Keratinocyte (primary cell): Measurements from ENCODE around the gene NINJ1. TPM values are rescaled to one million over a fixed set of nuclear protein-coding genes. Genes with fewer than 3 reads are reported as not detected.

ENCODE experiments used
- DNase-seq: peaks from one replicate; pipeline ENCODE4 v3.0.0-alpha.2; 2011; ENCODE audit warnings: low read depth, missing footprints, low spot score
- FAIRE-seq: peaks from 2 replicates; lab custom pipeline; 2011; peaks lifted over from hg19 to GRCh38; lab: Jason Lieb, UNC
- H2AFZ ChIP-seq: 2 replicates; pipeline ENCODE4 v1.6.0; 2012; ENCODE audit warnings: low read length, control low read depth, inconsistent platforms; ENCODE audit not compliant: control insufficient read depth
- H3K27ac ChIP-seq: 2 replicates; pipeline ENCODE4 v1.5.1; 2011; ENCODE audit warnings: low read length; ENCODE audit not compliant: control insufficient read depth, insufficient read depth
- H3K27me3 ChIP-seq: 3 replicates; pipeline ENCODE4 v1.6.0; 2011; ENCODE audit warnings: low read length; ENCODE audit not compliant: control insufficient read depth, insufficient read depth; ENCODE audit errors: extremely low read depth
- H3K36me3 ChIP-seq, 2 experiments: 2 replicates in 1 of 2; 3 replicates in 1 of 2; pipeline ENCODE4 v1.5.1; 2011; ENCODE audit warnings: low read length in 2 of 2, mild to moderate bottlenecking in 1 of 2; ENCODE audit not compliant: control insufficient read depth in 2 of 2, insufficient read depth in 2 of 2; ENCODE audit errors: extremely low read depth in 1 of 2
- H3K4me1 ChIP-seq: 3 replicates; pipeline ENCODE4 v1.5.1; 2011; ENCODE audit warnings: low read length; ENCODE audit not compliant: control insufficient read depth, insufficient read depth; ENCODE audit errors: extremely low read depth
- H3K4me2 ChIP-seq: 3 replicates; pipeline ENCODE4 v1.6.0; 2011; ENCODE audit warnings: low read depth, low read length; ENCODE audit not compliant: control insufficient read depth, insufficient read depth; ENCODE audit errors: extremely low read depth
- H3K4me3 ChIP-seq, 3 experiments: fragments of 200-600 bp in 1 of 3; sonication (generic) in 1 of 3; 2 replicates in 2 of 3; 3 replicates in 1 of 3; pipeline ENCODE4 v1.5.1; 2011 to 2016; ENCODE audit warnings: low read length in 3 of 3, mild to moderate bottlenecking in 3 of 3, control low read depth in 2 of 3, inconsistent platforms in 1 of 3, low read depth in 1 of 3, mixed read lengths in 1 of 3, mixed run types in 1 of 3, moderate library complexity in 1 of 3; ENCODE audit not compliant: control insufficient read depth in 2 of 3, insufficient read depth in 2 of 3; ENCODE audit errors: extremely low read depth in 1 of 3
- H3K79me2 ChIP-seq: 2 replicates; pipeline ENCODE4 v1.6.0; 2012; ENCODE audit warnings: low read length; ENCODE audit not compliant: control insufficient read depth, insufficient read depth
- H3K9ac ChIP-seq: 3 replicates; pipeline ENCODE4 v1.6.0; 2011; ENCODE audit warnings: low read length; ENCODE audit not compliant: control insufficient read depth, insufficient read depth; ENCODE audit errors: extremely low read depth
- H3K9me1 ChIP-seq: 3 replicates; pipeline ENCODE4 v1.6.0; 2011; ENCODE audit warnings: low read length; ENCODE audit not compliant: control insufficient read depth, insufficient read depth; ENCODE audit errors: extremely low read depth
- H3K9me3 ChIP-seq: 2 replicates; pipeline ENCODE4 v1.5.1; 2012; ENCODE audit warnings: low read depth, low read length; ENCODE audit not compliant: control insufficient read depth
- H4K20me1 ChIP-seq: 3 replicates; pipeline ENCODE4 v1.6.0; 2011; ENCODE audit warnings: low read length; ENCODE audit not compliant: control insufficient read depth, insufficient read depth; ENCODE audit errors: extremely low read depth
- EZH2 ChIP-seq: IDR thresholded peaks from one replicate; pipeline ENCODE4 v1.6.1; 2012; ENCODE audit warnings: inconsistent platforms, mild to moderate bottlenecking, low read length, moderate library complexity
- dilution Hi-C: fragments of 300-500 bp; cut with MboI; formaldehyde crosslinking; loops from one replicate; pipeline ENCODE4 v1.7.0; 2020; ENCODE audit warnings: low sequenced_read_pairs; ENCODE audit not compliant: extremely low pct_ligation_motif_present
- polyA plus RNA-seq, 5 experiments: library from polyadenylated mRNA; depleted of rRNA in 3 of 5; stranded (reverse) in 3 of 5; stranded (forward) in 1 of 5; unstranded in 1 of 5; fragments of >200 nt; gene quantifications; 1 replicate in 1 of 5; 2 replicates in 3 of 5; 3 replicates in 1 of 5; pipeline versions ENCODE4 v1.2.1 to v1.2.3, GENCODE V29; 2011 to 2012; ENCODE audit warnings: missing spikeins in 2 of 5, low read depth in 1 of 5, low replicate concordance in 1 of 5
- TF ChIP-seq, protein P1 (sequence below), 3 experiments: IDR thresholded peaks in 1 of 3; conservative IDR thresholded peaks in 1 of 3; optimal IDR thresholded peaks in 1 of 3; 2 replicates in 2 of 3; 3 replicates in 1 of 3; pipeline versions ENCODE3 to v1.5.1; 2011; ENCODE audit warnings: low read length in 3 of 3, mild to moderate bottlenecking in 3 of 3, moderate library complexity in 2 of 3, control low read depth in 1 of 3, inconsistent platforms in 1 of 3; ENCODE audit not compliant: insufficient read depth in 2 of 3; ENCODE audit errors: extremely low read depth in 1 of 3

NINJ1 gene
- polyA plus RNA-seq, 1 donor (not counting 4 experiments of a cell fraction or from before 2014, with no cell fraction given) = 7.4 TPM

DNA sequence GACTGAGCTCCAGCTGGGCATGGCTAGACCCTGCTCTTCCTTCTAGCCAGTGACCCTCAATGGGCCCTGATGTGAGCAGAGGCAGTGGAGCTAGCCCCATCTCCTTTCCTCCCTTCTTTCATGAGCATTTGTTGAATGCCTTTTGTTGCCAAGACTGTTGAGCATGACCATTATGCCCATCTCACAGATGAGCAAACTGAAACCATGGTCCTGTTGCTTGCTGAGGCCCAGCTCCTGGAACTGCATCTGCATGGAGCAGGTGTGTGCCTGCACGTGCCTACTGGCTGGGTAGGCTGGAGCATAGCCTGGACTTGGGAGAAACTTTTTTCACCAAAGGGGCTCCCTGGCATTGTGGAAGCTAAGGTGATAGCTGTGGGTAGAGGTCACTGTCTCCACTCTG lies 46.9 kb upstream of the NINJ1 start:
- no peak for FAIRE-seq
- dilution Hi-C loops = no loop called here
- TF ChIP-seq EZH2 = no peak
- TF ChIP-seq, protein P1, sequence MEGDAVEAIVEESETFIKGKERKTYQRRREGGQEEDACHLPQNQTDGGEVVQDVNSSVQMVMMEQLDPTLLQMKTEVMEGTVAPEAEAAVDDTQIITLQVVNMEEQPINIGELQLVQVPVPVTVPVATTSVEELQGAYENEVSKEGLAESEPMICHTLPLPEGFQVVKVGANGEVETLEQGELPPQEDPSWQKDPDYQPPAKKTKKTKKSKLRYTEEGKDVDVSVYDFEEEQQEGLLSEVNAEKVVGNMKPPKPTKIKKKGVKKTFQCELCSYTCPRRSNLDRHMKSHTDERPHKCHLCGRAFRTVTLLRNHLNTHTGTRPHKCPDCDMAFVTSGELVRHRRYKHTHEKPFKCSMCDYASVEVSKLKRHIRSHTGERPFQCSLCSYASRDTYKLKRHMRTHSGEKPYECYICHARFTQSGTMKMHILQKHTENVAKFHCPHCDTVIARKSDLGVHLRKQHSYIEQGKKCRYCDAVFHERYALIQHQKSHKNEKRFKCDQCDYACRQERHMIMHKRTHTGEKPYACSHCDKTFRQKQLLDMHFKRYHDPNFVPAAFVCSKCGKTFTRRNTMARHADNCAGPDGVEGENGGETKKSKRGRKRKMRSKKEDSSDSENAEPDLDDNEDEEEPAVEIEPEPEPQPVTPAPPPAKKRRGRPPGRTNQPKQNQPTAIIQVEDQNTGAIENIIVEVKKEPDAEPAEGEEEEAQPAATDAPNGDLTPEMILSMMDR (optimal IDR thresholded peaks at IDR 0.05 in 1 of 3, IDR thresholded peaks at IDR 0.05 in 1 of 3, conservative IDR thresholded peaks at IDR 0.05 in 1 of 3; ENCODE audit: extremely low read depth in 1 of 3, insufficient read depth in 2 of 3, low read length in 3 of 3) = no peak
- Histone ChIP-seq H3K9ac (no peak overlapping the region), H3K36me3 (no peaks in the 10 kb centered on the region), H3K4me3 (no peak overlapping the region), H3K4me2 (no peak overlapping the region), H3K27ac (no peak overlapping the region), H3K9me1 (no peaks in the 10 kb centered on the region), H3K9me3 (no peaks in the 10 kb centered on the region), H3K27me3 (peaks cover 48% of the 10 kb centered on the region), H3K79me2 (no peaks in the 10 kb centered on the region), H2AFZ (no peak overlapping the region), H3K4me1 (no peaks in the 10 kb centered on the region), H4K20me1 (no peaks in the 10 kb centered on the region)
- no peak for DNase-seq

GRCh38 chr9:93178851-93179786 lies 45.1 kb upstream of the NINJ1 start:
- Histone ChIP-seq H3K4me3 (no peak overlapping the region), H4K20me1 (no peaks in the 10 kb centered on the region), H3K27me3 (peaks cover 33% of the 10 kb centered on the region), H3K9me3 (no peaks in the 10 kb centered on the region), H3K27ac (no peak overlapping the region), H3K4me2 (no peak overlapping the region), H3K9me1 (no peaks in the 10 kb centered on the region), H3K9ac (no peak overlapping the region), H2AFZ (no peak overlapping the region), H3K4me1 (no peaks in the 10 kb centered on the region), H3K36me3 (no peaks in the 10 kb centered on the region), H3K79me2 (no peaks in the 10 kb centered on the region)
- dilution Hi-C loops = no loop called here
- DNase-seq (no peak), FAIRE-seq (no peak)
- TF ChIP-seq, protein P1 (optimal IDR thresholded peaks at IDR 0.05 in 1 of 3, IDR thresholded peaks at IDR 0.05 in 1 of 3, conservative IDR thresholded peaks at IDR 0.05 in 1 of 3; ENCODE audit: extremely low read depth in 1 of 3, insufficient read depth in 2 of 3, low read length in 3 of 3) = no peak
- no peak for TF ChIP-seq EZH2
